GM19351 (cell line): ENCODE measurements around the gene AQP2.

ENCODE experiments used
- ATAC-seq: cut with Tn5 transposase; IDR thresholded peaks from one replicate; pipeline ENCODE4 v1.9.1; 2021; ENCODE audit warnings: mild to moderate bottlenecking, moderate library complexity; ENCODE audit not compliant: unreplicated experiment

Gene AQP2

DNA sequence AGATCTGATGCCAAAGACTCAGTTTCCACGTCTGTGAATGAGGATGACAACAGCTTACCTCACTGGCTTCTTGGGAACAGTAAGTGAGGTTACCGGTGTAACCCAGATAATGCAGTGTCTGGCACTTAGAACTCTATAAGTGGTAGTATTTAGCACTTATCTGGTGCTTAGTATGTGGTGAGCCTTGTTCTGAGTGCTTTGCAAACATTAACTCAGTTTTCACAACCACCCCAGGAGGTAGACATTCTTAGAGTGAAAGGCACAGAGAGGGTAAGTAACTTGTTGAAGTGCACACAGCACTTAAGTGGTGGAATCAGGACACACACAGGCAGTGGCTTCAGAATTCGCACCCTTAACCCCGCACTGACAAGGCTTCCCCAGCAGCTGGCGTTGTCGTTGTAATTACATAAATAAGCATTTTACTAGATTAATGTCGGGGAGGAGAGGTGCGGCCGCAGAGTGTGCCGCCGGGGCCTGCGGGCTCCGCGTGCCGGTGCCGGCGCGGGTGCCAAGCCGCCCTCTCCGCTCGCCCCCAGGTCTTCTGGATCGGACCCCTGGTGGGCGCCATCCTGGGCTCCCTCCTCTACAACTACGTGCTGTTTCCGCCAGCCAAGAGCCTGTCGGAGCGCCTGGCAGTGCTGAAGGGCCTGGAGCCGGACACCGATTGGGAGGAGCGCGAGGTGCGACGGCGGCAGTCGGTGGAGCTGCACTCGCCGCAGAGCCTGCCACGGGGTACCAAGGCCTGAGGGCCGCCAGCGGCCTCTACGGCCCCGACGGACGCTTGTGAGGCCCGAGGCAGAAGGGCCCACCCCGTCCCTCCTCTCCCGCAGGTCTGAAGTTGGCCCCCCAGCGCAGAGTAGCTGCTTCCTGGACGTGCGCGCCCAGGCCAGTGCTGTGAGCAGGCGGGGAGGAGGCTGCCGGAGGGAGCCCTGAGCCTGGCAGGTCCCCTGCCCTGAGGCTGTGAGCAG is 4.6 kb downstream of the AQP2 start:
- no peak for ATAC-seq

DNA sequence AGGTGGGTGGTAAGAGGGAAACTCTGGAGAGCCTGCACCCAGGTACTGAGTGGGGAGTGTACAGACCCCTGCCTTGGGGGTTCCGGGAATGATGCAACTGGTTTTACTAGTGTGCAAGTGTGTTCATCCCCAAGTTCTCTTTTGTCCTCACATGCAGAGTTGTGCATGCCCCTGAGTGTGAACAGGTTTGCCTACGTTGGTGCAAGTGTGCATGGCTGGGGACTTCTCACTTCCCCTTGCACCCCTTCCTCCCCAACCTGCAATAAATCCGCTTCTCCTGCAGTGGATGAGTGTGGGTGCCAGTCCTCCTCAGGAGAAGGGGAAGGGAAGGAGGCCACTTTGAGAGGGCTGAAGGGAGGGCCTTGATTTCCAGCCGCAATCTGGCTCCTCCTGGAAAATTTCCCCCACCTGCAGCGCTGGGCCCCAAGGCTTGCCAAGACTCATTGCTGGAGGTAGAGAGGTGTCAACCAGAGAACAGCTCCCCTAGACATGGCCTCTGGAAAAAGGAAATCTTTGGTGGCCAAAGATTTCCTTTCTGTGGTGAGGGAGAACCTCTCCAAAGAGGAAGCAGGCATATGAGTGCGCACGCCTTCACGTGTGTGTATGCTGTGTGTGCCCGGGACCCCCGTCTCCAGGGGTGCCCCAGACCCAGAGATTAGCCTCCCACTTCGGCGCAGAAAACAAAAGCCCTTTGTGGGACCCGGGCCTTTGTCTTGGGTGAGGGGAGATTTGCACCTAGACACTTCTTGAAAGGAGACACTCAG is 5.5 kb downstream of the AQP2 start:
- no peak for ATAC-seq

DNA sequence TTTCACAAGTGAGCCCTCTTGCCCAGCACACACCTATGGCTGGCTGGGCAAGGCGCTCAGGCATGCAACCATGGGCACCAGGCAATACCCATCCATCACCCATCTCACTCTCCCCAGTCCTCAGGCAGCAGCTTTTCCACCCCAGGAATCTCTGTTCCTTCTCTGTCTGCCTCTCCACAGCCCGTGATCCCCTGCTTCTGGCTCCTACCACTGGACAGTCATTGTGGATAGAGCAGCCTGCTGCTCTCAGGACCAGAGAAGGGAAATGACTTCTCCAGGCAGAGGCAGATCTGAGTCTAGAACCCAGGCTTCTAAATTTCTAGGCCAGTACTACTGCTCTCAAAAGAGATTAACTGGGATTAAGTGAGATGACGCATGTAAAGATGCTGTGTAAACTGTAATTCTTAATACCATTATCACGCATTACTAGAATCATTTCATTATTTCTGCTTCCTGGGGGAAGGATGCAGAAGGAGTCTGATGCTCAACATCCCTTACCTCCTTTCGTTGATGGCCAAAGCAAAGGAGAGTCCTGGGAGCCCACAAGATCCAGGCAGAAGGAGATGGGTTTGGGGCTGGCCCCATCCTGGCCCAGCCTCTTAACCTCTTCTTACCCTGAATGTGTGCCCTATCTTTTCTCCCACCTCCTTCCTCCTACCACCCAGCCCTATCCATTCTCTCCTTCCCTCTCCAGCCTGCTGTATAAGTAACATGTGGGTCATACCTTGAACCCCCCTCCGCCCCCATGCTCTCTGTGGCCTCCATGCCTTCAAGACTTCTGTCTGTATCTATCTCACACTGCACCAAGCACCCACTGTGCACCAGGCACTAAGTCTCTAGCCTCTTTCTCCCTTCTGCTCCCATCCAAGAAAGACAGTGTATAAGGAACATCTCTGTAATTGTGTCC is 6.4 kb downstream of the AQP2 start:
- no peak for ATAC-seq

DNA sequence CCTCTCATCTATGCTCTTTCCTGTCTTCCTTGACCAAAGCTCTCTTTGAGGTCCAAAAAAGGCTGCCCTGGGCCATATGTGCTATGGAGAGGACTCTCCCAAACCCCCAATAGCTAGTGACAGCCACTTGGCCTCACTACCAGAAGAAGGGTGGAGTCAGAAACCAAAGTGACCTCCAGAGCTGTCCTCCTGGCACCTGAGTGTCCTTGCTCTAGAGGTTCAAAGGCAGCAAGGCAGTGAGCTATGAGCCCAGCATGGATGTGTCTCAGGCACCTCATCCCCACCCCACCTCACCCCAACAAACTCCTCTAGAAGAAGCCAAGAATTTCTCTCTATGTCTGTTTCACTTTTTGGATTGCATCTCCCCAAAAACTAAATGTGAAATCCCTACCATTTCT is 7.0 kb downstream of the AQP2 start:
- no peak for ATAC-seq

DNA sequence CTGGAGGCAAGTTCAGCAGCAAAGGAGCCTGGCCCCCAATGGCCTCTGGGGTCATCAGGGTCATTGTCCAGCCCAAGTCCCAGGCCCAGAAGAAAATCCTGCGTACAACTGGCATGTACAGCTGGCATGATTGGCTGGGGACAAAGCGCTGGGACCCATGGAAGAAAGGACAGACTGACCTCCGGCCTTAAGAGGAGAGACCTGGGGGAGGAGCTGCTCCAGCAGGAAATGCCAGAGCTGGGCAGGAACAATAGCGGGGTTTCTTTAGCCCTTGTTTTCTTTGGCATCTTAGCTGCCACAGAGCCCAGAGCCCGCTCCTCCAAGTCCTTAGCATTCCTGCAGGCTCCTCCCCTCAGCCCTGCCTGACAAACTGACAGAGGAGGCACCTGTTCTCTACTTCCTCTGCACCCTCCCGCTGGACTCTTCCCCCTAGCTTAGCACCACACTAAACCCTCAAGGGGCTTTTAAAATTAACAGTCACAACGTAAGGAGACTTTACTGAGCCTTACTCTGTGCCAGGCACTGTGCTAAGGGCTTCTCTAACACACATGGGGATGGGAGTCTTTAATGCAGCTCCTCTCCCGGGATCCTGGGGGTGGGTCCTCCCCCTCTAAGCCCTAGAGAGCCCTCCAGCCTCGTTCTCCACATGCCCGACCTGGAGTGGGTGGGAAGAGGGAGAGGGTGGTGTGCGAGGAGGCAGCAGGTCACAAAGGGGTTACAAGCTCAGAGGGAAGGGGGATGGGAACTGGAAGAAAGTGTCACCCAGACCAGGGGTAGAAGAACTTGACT is 9.3 kb downstream of the AQP2 start:
- ATAC-seq, result no peak

DNA sequence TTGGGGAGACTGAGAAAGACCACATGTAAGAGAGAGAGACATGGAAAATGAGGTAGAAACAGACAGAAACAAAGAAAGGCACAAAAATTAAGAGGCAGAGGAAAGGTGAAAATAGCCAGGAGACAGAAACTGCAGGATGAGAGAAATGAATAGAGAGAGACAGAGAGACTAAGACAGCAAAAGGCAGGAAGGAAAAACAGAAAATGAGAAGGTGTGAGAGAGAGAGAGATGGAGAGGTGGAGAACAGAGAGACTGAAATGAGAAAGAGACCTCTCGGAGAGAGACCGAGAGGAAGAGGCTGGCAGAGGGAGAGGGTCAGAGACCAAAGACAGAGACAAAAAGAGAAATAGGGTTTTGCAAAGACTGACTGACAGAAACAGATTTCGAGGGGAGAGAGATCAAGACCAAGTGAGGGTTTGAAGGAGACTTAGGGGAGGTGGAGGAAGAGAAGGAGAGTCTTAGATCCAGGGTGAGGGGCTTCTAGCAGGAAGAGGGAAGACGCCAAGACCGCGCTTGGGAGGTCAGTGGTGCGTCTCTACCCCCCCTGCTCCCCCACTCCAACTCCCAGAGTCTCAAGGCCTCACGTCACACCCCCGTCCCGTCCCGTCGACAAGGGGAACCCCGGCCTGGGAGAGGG is 10.1 kb downstream of the AQP2 start:
- ATAC-seq, result no peak

DNA sequence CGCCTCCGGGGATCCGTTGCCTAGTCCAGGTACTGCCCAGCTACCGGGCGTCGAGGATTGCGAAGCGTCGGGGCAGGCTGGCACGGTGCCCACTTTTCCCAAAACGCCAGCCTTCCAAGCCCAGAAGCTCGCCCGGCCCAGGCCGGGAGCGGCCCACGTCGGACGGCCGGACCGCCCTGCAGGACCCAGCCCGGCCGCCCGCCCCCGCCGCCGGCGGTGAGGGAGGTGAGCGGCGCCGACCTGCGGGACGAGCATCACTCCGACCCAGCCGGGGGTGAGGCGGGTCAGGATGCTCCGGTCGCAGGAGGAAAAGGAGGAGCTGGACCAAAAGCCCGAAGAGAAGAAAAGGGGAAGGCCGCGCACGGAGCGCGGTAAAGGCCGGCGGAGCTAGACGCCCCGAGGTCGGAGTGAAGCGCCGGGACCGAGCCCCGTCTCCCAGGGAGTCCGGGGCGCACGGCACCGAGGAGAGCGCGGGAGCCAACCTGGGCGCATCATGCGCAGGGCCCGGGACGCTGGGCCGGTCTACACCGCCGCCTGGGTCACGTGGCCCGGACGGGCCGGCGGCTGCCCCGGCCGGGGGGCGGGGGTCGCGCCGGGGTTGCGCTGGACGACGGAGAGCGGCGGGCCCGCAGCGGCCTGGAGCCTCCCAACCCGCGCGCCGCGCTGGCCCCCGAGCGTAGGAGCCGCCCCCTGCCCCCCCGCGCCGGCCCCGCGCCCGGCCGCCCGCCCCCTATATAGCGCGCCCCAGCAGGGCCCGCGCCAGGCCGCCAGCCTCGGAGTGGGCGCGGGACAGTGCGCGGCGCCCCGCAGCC is 10.8 kb downstream of the AQP2 start, which contains the start of gene AQP5:
Gene AQP5 (plus strand): TSS at position 762 of the 812 bp plus-strand sequence. CDS start 146 bp downstream, outside the sequence.
- no peak for ATAC-seq

DNA sequence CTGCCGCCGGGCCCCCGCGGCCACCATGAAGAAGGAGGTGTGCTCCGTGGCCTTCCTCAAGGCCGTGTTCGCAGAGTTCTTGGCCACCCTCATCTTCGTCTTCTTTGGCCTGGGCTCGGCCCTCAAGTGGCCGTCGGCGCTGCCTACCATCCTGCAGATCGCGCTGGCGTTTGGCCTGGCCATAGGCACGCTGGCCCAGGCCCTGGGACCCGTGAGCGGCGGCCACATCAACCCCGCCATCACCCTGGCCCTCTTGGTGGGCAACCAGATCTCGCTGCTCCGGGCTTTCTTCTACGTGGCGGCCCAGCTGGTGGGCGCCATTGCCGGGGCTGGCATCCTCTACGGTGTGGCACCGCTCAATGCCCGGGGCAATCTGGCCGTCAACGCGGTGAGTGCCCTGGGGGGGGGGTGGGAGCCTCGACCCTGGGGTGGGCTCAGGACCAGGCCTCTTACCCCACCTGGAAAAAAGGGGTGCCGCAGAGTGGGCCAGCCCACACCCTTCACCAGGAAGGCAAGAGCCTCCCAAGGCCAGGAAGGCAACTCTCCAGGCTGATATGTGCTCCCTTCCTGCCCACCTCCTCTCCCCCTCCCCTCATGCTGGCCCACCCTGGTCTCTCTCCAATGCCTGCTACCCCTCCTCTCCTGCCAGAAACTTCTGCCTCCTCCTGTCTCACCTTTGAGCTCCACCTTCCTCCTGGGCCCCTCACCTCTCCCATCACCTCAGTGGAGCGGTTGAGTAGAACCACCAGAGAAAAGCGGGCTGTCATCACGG is 11.6 kb downstream of the AQP2 start:
- no peak for ATAC-seq

DNA sequence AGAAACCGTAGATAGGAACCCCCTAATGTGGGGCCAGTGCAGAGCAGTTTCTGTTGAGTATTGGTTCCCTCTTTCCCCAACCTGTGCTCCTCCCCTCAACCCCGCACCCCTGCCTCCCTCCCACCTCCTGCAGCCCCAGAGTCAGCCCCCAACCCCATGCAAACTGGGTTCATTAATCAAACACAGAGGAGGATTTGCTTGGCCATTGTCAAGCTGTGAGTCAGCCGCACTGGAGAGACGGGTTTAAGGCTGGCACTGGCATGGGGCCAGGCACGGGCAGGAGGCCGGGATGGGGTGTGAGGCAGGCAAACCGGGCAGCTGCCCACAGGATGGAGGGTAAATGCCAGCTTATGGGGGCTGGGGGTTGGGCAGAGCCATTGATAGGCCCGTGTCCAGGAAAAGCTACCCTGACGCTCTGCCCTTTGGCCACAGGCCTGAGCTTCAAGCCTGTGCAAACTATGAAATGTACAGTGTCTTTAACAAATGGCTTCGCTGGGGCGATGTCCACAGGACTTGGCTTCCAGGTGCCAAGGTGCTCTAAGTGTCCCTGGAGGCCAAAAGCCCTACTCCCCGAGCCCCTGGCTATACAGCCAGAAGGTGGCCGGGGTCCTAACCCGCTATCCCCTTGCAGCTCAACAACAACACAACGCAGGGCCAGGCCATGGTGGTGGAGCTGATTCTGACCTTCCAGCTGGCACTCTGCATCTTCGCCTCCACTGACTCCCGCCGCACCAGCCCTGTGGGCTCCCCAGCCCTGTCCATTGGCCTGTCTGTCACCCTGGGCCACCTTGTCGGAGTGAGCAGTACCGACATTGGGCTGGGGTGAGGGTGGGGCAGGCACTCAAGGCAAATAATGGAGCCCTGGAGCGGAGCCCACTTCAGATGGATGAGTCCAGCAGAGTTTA is 12.6 kb downstream of the AQP2 start:
- ATAC-seq, result no peak

DNA sequence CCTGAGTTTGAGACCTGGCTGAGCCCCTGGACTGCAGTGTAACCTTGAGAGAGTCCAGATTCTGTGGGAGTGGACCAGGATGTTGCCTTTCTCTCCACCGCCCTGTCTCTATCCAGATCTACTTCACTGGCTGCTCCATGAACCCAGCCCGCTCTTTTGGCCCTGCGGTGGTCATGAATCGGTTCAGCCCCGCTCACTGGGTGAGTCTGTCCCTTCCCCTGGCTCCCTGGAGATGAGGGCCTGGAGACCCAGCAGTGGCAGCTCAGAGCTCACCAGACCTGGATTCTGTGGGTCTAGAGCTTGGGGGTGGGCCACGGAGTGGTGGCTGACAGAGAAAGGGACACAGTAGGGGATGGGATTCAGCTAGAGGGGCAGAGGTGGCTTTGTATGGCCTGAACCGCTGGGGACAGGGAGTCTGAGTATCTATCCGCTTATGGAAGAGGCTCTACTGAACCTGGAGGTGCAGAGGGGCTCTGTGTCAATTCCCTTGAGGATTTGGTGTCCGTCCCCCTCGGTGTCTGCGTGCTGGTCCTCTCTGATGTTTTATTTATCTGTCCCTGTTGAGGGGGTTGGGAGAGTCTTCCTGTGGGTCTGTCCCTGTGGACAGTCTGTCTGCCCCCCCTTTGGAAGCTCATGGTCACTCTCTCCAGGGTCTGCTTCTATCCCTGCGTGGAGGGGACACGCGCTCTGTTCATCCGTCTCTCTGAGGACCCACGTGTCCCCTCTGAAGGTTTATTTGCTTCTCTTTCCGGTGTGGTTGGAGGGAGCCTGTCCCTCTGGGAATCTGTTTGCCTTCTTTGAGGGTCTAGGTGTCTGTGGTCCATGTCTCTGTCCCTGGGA is 13.7 kb downstream of the AQP2 start:
- no peak for ATAC-seq

DNA sequence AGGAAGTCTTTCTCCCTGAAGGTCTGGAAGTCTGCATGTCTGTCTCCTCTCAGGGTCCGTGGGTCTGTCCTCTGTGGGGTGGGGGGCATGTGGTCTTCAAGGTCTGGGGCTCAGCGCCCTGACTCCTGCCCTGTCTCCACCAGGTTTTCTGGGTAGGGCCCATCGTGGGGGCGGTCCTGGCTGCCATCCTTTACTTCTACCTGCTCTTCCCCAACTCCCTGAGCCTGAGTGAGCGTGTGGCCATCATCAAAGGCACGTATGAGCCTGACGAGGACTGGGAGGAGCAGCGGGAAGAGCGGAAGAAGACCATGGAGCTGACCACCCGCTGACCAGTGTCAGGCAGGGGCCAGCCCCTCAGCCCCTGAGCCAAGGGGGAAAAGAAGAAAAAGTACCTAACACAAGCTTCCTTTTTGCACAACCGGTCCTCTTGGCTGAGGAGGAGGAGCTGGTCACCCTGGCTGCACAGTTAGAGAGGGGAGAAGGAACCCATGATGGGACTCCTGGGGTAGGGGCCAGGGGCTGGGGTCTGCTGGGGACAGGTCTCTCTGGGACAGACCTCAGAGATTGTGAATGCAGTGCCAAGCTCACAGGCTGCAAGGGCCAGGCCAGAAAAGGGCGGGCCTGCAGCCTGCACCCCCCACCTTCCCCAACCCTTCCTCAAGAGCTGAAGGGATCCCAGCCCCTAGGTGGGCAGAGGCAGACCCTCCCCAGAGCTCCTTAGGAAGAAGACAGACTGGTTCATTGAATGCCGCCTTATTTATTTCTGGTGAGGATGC is 14.5 kb downstream of the AQP2 start:
- no peak for ATAC-seq

DNA sequence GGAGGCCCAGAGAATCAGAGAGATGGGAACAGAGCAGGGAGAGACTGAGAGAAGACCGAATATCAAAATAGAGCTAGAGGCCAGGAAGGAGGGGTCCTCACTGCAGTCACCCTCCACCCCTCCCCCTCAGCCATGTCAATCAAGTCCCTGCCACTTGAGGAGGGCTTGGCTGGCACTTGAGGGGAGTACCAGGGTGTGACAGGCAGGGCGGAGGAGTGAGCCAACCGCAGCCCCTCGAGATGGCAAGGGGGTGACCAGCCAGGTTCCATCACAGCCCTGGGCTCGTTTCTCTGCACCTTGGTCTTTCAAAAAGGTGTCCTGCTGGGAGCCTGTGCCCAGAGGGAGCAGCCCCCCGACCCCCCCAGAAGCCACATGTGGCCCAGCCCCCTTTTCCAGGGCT is 15.3 kb downstream of the AQP2 start:
- no peak for ATAC-seq

DNA sequence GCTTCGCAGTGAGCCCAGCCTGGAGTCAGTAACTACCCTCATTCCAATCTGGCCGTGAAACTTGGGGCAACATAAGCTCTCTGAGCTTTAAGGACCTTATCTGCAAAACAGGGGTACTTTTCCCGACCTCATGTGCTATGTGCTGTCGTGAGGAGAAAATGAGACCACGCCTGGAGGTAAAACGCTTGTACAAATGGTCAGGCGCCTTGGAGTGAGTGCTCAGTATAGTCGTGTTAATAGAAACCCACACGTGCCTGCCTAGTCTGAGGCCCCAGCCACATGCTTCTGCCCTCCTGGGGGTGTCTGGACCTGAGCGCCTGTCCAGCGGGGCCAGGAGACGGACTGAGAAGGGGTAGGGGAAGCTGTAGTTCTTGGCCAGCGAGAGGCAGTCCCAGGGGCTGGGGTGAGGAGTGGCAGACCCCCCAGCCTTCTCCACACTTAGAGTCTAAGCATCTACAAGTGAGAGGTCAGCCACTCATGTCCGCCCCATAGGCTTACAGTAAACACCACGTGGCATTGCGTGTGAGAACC is 16.0 kb downstream of the AQP2 start:
- no peak for ATAC-seq

DNA sequence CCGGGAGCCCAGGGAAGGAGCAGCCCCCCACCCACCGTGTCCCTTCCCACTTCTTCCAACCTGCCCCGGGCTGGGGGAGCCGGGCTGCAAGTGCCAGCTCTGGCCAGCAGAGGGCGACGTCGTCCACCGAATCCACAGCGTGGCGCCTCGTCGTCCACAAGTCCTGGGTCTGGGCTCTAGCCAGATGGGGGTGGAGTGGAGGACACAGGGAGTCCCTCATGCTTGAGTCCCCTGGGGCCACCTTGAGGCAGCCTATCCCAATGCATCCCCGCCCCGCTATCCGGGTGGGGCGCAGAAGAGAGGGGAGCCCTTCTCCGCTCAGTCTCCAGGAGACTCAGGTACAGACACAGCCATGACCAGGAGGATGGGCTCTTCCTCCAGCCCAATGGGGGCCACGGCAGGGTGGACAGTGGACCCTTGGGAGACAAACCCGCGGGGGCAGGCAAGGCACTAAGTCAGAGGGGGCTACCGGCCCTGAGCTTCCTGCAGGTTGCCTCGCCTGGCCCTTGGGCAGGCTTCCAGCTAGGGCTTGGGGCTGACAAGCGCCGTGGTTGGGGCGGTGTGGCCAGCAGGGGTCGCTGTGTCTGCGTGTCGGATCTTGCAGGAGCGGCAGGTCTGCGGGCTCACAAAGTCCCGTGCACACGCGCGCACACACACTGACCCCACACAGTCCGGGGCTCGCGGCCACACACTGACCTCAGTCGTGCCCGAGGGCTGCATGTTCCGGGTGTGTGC is 16.7 kb downstream of the AQP2 start:
- ATAC-seq, result peak; percentile 73
